Thyroid gland (tissue), 4 donors: ENCODE data around the gene CACNA1G.

ENCODE experiments used
- POLR2A ChIP-seq, 2 donors: fragments of 450-650 bp; IDR thresholded peaks; one replicate each; pipeline ENCODE4 v1.6.1; 2017; ENCODE audit warnings: antibody characterized with exemption in 2 of 2, mild to moderate bottlenecking in 2 of 2, moderate library complexity in 1 of 2
- TF ChIP-seq, protein P1 (sequence below), 6 experiments: fragments of 200-600 bp in 3 of 6; fragments of 450-650 bp in 3 of 6; sonication (generic) in 3 of 6; IDR thresholded peaks; one replicate each; pipeline ENCODE4 v1.5.1; 2016 to 2019; ENCODE audit warnings: antibody characterized with exemption in 6 of 6, mild to moderate bottlenecking in 2 of 6, inconsistent platforms in 1 of 6, moderate library complexity in 1 of 6

DNA sequence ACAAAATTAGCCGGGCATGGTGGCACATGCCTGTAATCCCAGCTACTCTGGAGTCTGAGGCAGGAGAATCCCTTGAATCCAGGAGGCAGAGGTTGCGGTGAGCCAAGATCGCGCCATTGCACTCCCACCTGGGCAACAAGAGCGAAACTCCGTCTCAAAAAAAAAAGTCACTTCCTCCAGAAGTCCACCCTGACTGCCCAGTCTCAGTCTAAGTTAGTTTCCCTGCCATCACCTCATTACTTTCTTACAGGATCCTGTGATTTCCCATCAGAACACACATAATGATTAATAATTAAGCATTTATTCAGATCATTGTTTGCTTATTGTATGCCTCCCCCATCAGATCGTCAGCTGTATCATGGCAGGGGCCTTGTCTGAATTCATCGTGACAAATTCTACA lies 105.8 kb downstream of the CACNA1G start:
- TF ChIP-seq, protein P1, sequence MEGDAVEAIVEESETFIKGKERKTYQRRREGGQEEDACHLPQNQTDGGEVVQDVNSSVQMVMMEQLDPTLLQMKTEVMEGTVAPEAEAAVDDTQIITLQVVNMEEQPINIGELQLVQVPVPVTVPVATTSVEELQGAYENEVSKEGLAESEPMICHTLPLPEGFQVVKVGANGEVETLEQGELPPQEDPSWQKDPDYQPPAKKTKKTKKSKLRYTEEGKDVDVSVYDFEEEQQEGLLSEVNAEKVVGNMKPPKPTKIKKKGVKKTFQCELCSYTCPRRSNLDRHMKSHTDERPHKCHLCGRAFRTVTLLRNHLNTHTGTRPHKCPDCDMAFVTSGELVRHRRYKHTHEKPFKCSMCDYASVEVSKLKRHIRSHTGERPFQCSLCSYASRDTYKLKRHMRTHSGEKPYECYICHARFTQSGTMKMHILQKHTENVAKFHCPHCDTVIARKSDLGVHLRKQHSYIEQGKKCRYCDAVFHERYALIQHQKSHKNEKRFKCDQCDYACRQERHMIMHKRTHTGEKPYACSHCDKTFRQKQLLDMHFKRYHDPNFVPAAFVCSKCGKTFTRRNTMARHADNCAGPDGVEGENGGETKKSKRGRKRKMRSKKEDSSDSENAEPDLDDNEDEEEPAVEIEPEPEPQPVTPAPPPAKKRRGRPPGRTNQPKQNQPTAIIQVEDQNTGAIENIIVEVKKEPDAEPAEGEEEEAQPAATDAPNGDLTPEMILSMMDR (IDR thresholded peaks at IDR 0.05): no peak
- TF ChIP-seq POLR2A (IDR thresholded peaks at IDR 0.05): no peak
